ENCODE results near the gene PCBP3.

DNA sequence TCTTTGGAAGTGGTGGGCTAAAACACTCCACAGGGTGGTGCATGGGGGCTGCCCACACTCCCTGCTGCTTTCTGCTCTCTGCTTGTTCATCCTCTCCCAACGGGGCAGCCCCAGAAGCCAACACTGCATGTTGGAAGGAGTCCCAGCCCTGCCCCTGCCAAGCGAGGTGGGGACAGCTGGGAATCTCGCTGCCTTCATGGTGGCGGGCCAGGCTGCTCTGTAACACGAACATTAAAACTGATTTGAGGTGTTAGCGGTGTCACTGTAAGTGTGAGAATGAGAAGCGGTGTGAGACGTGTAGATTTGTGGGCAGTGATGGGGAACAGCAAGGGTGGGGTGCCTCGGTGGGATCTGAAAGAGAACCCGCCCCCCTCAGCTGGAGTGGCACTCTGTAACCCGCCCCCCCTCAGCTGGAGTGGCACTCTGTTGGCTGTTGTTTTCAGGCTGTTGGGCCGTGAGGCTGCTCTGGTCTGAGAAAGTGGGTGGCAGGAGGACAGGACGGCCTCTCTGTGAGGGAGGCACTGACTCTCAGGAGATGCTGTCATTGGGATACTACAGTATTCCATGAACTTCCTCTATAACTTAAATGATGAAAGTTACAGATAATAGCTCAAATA, 80.9 kb downstream of the PCBP3 start:
- TF ChIP-seq EP300 (IDR thresholded peaks at IDR 0.05; ENCODE audit: low read depth in 2 of 2, low read length in 2 of 2) (no peak), EP300 (CRISPR knock-in tag; IDR thresholded peaks at IDR 0.05; ENCODE audit: borderline replicate concordance) (no peak), MEIS1 (CRISPR knock-in tag; IDR thresholded peaks at IDR 0.05; ENCODE audit: borderline replicate concordance) (no peak), RAD21 (CRISPR knock-in tag; IDR thresholded peaks at IDR 0.05) (no peak), ZNF879 (CRISPR knock-in tag; IDR thresholded peaks at IDR 0.05) (no peak), ZNF530 (CRISPR knock-in tag; IDR thresholded peaks at IDR 0.05; ENCODE audit: low read depth) (no peak), EZH2 (conservative IDR thresholded peaks at IDR 0.05; ENCODE audit: low read depth, low read length) (no peak)
- TF ChIP-seq, protein P1, sequence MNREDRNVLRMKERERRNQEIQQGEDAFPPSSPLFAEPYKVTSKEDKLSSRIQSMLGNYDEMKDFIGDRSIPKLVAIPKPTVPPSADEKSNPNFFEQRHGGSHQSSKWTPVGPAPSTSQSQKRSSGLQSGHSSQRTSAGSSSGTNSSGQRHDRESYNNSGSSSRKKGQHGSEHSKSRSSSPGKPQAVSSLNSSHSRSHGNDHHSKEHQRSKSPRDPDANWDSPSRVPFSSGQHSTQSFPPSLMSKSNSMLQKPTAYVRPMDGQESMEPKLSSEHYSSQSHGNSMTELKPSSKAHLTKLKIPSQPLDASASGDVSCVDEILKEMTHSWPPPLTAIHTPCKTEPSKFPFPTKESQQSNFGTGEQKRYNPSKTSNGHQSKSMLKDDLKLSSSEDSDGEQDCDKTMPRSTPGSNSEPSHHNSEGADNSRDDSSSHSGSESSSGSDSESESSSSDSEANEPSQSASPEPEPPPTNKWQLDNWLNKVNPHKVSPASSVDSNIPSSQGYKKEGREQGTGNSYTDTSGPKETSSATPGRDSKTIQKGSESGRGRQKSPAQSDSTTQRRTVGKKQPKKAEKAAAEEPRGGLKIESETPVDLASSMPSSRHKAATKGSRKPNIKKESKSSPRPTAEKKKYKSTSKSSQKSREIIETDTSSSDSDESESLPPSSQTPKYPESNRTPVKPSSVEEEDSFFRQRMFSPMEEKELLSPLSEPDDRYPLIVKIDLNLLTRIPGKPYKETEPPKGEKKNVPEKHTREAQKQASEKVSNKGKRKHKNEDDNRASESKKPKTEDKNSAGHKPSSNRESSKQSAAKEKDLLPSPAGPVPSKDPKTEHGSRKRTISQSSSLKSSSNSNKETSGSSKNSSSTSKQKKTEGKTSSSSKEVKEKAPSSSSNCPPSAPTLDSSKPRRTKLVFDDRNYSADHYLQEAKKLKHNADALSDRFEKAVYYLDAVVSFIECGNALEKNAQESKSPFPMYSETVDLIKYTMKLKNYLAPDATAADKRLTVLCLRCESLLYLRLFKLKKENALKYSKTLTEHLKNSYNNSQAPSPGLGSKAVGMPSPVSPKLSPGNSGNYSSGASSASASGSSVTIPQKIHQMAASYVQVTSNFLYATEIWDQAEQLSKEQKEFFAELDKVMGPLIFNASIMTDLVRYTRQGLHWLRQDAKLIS (CRISPR knock-in tag; IDR thresholded peaks at IDR 0.05): no peak
- TF ChIP-seq, protein P2, sequence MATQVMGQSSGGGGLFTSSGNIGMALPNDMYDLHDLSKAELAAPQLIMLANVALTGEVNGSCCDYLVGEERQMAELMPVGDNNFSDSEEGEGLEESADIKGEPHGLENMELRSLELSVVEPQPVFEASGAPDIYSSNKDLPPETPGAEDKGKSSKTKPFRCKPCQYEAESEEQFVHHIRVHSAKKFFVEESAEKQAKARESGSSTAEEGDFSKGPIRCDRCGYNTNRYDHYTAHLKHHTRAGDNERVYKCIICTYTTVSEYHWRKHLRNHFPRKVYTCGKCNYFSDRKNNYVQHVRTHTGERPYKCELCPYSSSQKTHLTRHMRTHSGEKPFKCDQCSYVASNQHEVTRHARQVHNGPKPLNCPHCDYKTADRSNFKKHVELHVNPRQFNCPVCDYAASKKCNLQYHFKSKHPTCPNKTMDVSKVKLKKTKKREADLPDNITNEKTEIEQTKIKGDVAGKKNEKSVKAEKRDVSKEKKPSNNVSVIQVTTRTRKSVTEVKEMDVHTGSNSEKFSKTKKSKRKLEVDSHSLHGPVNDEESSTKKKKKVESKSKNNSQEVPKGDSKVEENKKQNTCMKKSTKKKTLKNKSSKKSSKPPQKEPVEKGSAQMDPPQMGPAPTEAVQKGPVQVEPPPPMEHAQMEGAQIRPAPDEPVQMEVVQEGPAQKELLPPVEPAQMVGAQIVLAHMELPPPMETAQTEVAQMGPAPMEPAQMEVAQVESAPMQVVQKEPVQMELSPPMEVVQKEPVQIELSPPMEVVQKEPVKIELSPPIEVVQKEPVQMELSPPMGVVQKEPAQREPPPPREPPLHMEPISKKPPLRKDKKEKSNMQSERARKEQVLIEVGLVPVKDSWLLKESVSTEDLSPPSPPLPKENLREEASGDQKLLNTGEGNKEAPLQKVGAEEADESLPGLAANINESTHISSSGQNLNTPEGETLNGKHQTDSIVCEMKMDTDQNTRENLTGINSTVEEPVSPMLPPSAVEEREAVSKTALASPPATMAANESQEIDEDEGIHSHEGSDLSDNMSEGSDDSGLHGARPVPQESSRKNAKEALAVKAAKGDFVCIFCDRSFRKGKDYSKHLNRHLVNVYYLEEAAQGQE (IDR thresholded peaks at IDR 0.05; ENCODE audit: borderline replicate concordance in 1 of 2, low read depth in 1 of 2, low read length in 2 of 2): no peak

Data from HepG2 (cell line).